ENCODE results near the gene GTF3C6. TPM values are rescaled to one million over a fixed set of nuclear protein-coding genes. Genes with fewer than 3 reads are reported as not detected.
A peak's percentile ranks its signal among the peaks of the same experiment; 100 is the strongest.

GTF3C6 gene
- total and polyA plus RNA-seq, 2 of the 13 experiments (the other 11 are each of a cell fraction or from before 2014, with no cell fraction given): 21.6 to 160 TPM

GRCh38 chr6:110958329-110959192 is at the start of gene GTF3C6 (continued):
- TF ChIP-seq AKAP8 (CRISPR knock-in tag; IDR thresholded peaks at IDR 0.05) (no peak), KDM1A (CRISPR knock-in tag; IDR thresholded peaks at IDR 0.05) (no peak), IRX3 (CRISPR knock-in tag; IDR thresholded peaks at IDR 0.05; ENCODE audit: borderline replicate concordance, low read depth) (peak; percentile 92), MLX (CRISPR knock-in tag; IDR thresholded peaks at IDR 0.05) (peak; percentile 40; the same call in 1 of the 2 replicates), NFAT5 (CRISPR knock-in tag; IDR thresholded peaks at IDR 0.05) (peak; percentile 91), GATA4 (IDR thresholded peaks at IDR 0.05; ENCODE audit: borderline replicate concordance, low read depth) (peak; percentile 63; the same call in 1 of the 2 replicates), ZNF431 (CRISPR knock-in tag; IDR thresholded peaks at IDR 0.05; ENCODE audit: borderline replicate concordance, low read depth) (peak; percentile 37; the same call in 1 of the 2 replicates), RNF2 (conservative IDR thresholded peaks at IDR 0.05; ENCODE audit: low read depth) (no peak), PAX8 (CRISPR knock-in tag; IDR thresholded peaks at IDR 0.05; ENCODE audit: borderline replicate concordance) (peak; percentile 79; the same call in 1 of the 2 replicates), ATF7 (IDR thresholded peaks at IDR 0.05) (no peak), ATF7 (CRISPR knock-in tag; IDR thresholded peaks at IDR 0.05) (peak; percentile 65; the same call in 1 of the 2 replicates), SRSF1 (optimal IDR thresholded peaks at IDR 0.05; ENCODE audit: low read depth, low read length) (peak; percentile 92), CEBPG (CRISPR knock-in tag; IDR thresholded peaks at IDR 0.05) (0 out of 2 replicates have a peak, but pooled peaks have one; percentile 19), ZXDC (CRISPR knock-in tag; IDR thresholded peaks at IDR 0.05) (peak; percentile 93), ATAD3A (CRISPR knock-in tag; IDR thresholded peaks at IDR 0.05) (no peak), DNMT3B (CRISPR knock-in tag; conservative IDR thresholded peaks at IDR 0.05) (no peak), REXO4 (CRISPR knock-in tag; IDR thresholded peaks at IDR 0.05; ENCODE audit: borderline replicate concordance) (0 out of 2 replicates have a peak, but pooled peaks have one; percentile 62), MTA1 (CRISPR knock-in tag; IDR thresholded peaks at IDR 0.05; ENCODE audit: borderline replicate concordance) (no peak; the same call in 1 of the 2 replicates)
